Measurements from ENCODE around the gene AXDND1. TPM values are rescaled to one million over a fixed set of nuclear protein-coding genes. Genes with fewer than 3 reads are reported as not detected.
"Not testable (repeated sequence)": the region's sequence is repeated elsewhere in the genome, so short reads cannot be mapped to it uniquely, and the experiment has no call there.

AXDND1 gene
- total RNA-seq, 2 donors from 2014 or later, result not detected

- Histone ChIP-seq H3K36me3 (no peaks in the 10 kb centered on the region), H3K27ac (no peak overlapping the region), H3K27me3 (replicated peaks; ENCODE audit: insufficient read depth) (no peaks in the 10 kb centered on the region), H3K9me3 (no peaks in the 10 kb centered on the region), H3K4me1 (ENCODE audit: control insufficient read depth in 1 of 2, low read depth in 2 of 2) (no peaks in the 10 kb centered on the region), H3K4me3 (no peak overlapping the region)
- TF ChIP-seq CTCF (IDR thresholded peaks at IDR 0.05), result no peak
- ATAC-seq (ENCODE audit: insufficient number of reproducible peaks, low FRiP score, low read depth), result no peak
- DNase-seq (ENCODE audit: low spot score), result no peak
These were observed 18.3 kb downstream of the AXDND1 start for GRCh38 chr1:179384027-179384426.

- Histone ChIP-seq H3K4me1 (ENCODE audit: control insufficient read depth in 1 of 2, low read depth in 2 of 2) (no peaks in the 10 kb centered on the region), H3K9me3 (no peaks in the 10 kb centered on the region), H3K27ac (no peak overlapping the region), H3K36me3 (no peaks in the 10 kb centered on the region), H3K27me3 (replicated peaks; ENCODE audit: insufficient read depth) (no peaks in the 10 kb centered on the region), H3K4me3 (no peak overlapping the region)
- ATAC-seq (ENCODE audit: insufficient number of reproducible peaks, low FRiP score, low read depth) (no peak), DNase-seq (ENCODE audit: low spot score) (no peak)
- TF ChIP-seq CTCF (IDR thresholded peaks at IDR 0.05), result no peak
These were observed 19.7 kb downstream of the AXDND1 start for GRCh38 chr1:179385510-179385909.

- no peak overlapping the region for H3K27ac ChIP-seq
- no peak overlapping the region for H3K4me3 ChIP-seq
- ATAC-seq (ENCODE audit: insufficient number of reproducible peaks, low FRiP score, low read depth) (no peak), DNase-seq (ENCODE audit: low spot score) (no peak)
- H3K4me1 ChIP-seq (ENCODE audit: control insufficient read depth in 1 of 2, low read depth in 2 of 2), result no peaks in the 10 kb centered on the region
- no peak for TF ChIP-seq CTCF (IDR thresholded peaks at IDR 0.05)
- H3K9me3 ChIP-seq, result peaks cover 4% of the 10 kb centered on the region
- no peaks in the 10 kb centered on the region for H3K36me3 ChIP-seq
- no peaks in the 10 kb centered on the region for H3K27me3 ChIP-seq (replicated peaks; ENCODE audit: insufficient read depth)
These were observed 27.9 kb downstream of the AXDND1 start for GRCh38 chr1:179393721-179394120.

- H3K4me1 ChIP-seq (ENCODE audit: control insufficient read depth in 1 of 2, low read depth in 2 of 2); H3K4me3 ChIP-seq; H3K27ac ChIP-seq; H3K9me3 ChIP-seq; H3K36me3 ChIP-seq; H3K27me3 ChIP-seq (replicated peaks; ENCODE audit: insufficient read depth); DNase-seq (ENCODE audit: low spot score); ATAC-seq (ENCODE audit: insufficient number of reproducible peaks, low FRiP score, low read depth): not testable (repeated sequence)
These were observed 33.6 kb downstream of the AXDND1 start for GRCh38 chr1:179399399-179399798.

GRCh38 chr1:179417760-179418159 lies 52.0 kb downstream of the AXDND1 start:
- H3K4me3 ChIP-seq; DNase-seq (ENCODE audit: low spot score); H3K27ac ChIP-seq; H3K4me1 ChIP-seq (ENCODE audit: control insufficient read depth in 1 of 2, low read depth in 2 of 2); ATAC-seq (ENCODE audit: insufficient number of reproducible peaks, low FRiP score, low read depth); H3K36me3 ChIP-seq; H3K27me3 ChIP-seq (replicated peaks; ENCODE audit: insufficient read depth); H3K9me3 ChIP-seq: not testable (repeated sequence)

GRCh38 chr1:179418706-179419105 lies 52.9 kb downstream of the AXDND1 start:
- ATAC-seq (ENCODE audit: insufficient number of reproducible peaks, low FRiP score, low read depth); H3K4me1 ChIP-seq (ENCODE audit: control insufficient read depth in 1 of 2, low read depth in 2 of 2); H3K27ac ChIP-seq; H3K36me3 ChIP-seq; DNase-seq (ENCODE audit: low spot score); H3K9me3 ChIP-seq; H3K4me3 ChIP-seq; H3K27me3 ChIP-seq (replicated peaks; ENCODE audit: insufficient read depth): not testable (repeated sequence)

GRCh38 chr1:179424610-179425009 lies 58.8 kb downstream of the AXDND1 start:
- no peak for TF ChIP-seq CTCF (IDR thresholded peaks at IDR 0.05)
- Histone ChIP-seq H3K4me3 (no peak overlapping the region), H3K9me3 (peaks cover 16% of the 10 kb centered on the region), H3K27ac (no peak overlapping the region), H3K27me3 (replicated peaks; ENCODE audit: insufficient read depth) (no peaks in the 10 kb centered on the region), H3K36me3 (no peaks in the 10 kb centered on the region), H3K4me1 (ENCODE audit: control insufficient read depth in 1 of 2, low read depth in 2 of 2) (no peaks in the 10 kb centered on the region)
- ATAC-seq (ENCODE audit: insufficient number of reproducible peaks, low FRiP score, low read depth) (no peak), DNase-seq (ENCODE audit: low spot score) (no peak)
